CD4-positive, alpha-beta T cell treated with Interleukin-15 for 4 hours (primary cell): Measurements from ENCODE around the gene PRKN.
A peak's percentile ranks its signal among the peaks of the same experiment; 100 is the strongest.

Experiments
- DNase-seq: peaks from one replicate; pipeline ENCODE4 v3.0.0-alpha.2; 2020; ENCODE audit warnings: low spot score

The PRKN gene

DNA sequence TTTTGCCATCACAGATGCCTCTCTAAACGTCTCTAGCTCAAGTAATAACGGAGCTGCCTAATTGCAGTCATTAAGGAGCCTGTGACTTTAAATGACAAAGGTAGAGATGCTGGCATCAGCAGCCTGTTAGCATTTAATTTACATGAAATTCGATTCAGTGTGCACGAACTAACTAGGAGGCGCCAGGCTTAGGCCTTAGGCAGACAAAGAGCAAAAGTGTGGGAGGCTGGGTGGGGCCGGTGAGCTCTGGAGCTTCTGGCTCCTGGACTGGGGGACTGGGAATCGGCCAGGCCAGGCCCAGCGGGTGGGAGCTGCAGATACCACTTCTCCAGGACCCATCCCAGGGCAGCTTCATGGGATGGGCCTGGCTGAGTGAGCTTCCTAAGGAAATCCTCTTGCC is 1283.7 kb downstream of the PRKN start:
- no peak for DNase-seq

DNA sequence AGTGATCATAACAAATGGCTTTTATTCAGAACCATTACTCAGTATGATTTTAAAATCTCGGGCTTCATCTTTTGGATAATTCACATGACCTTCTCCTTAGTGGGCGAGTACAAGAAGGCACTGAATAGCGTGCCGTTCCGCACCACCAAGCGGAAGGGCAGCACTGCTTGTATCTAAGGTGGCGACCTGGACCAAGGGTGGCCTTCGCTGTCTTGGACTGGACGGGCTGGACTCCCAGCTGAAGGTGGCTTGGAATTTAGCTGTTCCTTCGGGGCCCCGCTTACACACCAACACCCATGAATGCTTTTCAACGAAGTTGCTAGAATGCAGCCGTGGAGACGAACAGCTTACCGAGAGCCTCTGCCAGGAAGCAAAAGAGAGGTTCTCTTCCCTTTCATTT is 1285.1 kb downstream of the PRKN start:
- no peak for DNase-seq

DNA sequence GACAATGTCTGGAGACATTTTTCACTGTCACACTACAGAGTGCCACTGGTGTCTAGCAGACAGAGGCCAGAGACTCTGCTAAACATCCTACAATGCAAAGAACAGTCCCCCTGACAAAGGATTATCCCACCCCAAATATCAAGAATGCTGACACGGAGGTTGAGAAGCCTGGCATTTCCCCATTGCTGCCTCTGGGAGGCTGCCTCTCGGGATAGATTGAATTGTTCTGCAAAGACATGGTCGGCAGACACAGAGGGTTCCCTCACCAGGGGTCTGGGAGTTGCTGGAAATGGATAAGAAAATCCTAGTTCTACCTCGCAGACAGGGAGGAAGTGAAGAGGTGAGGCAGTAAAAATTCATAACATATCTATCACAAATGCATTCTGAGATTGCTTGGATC is 1287.3 kb downstream of the PRKN start:
- no peak for DNase-seq

DNA sequence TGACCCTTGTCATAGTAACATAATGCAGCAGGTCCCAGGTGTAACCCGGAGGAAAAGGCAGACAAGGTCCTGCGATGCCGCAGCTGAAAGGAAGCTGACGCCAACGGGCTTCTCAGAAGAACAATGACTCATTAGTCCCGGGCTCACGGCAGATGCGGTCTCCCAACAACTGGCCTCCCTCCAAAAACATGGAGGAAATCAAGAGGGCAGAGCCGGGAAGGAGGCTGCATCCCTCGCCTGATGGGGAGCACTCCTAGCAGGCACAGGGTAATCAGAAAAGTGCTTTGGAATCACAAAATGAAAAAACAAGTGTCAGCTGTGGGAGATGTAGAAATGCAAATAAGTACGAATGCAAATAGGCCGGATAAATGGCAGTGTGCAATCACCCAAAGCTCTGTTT is 1288.5 kb downstream of the PRKN start:
- DNase-seq, result no peak

DNA sequence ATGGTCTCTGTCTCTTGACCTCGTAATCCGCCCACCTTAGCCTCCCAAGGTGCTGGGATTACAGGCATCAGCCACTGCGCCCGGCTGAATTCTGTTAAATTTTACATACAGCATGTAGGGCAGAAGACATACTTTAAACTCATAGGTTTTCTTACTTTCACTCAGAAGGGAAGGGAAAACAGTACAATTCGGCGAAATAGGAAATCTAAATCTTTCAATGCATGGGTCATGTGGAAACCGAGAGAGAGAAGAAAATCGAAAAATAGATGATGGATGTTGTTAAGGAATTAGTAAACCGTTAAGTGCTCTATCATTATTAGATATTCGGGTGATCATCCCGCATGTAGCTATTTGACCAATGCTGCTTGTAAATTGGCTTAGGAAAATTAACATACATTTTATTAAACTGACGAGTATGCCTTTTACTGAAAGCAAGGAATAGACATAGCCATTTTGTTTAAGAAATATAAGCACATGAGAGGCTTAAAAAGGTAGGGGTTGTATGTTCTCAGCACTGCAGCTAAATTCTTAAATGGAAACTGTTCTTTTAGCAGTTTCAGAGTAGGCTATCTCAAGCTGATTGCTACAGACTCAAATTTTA is 1289.0 kb downstream of the PRKN start:
- DNase-seq, result no peak

DNA sequence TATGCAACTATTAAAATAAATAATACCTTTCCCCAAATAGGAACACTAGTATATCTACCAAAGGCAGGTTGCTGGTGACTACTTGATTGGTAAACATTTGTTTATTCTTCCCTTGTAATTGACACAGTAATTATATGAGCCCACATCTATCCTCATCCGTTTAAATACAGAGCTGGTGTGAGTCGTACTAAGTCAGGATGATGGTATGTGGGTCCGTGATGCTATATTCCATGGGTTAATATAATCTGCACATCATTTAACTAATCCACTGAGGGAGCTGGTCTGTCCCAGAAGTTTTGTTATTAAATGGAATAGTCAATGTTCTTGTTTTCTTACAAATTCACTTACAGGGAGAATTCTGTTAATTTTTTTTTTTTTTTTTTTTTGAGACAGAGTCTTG is 1289.7 kb downstream of the PRKN start:
- no peak for DNase-seq

DNA sequence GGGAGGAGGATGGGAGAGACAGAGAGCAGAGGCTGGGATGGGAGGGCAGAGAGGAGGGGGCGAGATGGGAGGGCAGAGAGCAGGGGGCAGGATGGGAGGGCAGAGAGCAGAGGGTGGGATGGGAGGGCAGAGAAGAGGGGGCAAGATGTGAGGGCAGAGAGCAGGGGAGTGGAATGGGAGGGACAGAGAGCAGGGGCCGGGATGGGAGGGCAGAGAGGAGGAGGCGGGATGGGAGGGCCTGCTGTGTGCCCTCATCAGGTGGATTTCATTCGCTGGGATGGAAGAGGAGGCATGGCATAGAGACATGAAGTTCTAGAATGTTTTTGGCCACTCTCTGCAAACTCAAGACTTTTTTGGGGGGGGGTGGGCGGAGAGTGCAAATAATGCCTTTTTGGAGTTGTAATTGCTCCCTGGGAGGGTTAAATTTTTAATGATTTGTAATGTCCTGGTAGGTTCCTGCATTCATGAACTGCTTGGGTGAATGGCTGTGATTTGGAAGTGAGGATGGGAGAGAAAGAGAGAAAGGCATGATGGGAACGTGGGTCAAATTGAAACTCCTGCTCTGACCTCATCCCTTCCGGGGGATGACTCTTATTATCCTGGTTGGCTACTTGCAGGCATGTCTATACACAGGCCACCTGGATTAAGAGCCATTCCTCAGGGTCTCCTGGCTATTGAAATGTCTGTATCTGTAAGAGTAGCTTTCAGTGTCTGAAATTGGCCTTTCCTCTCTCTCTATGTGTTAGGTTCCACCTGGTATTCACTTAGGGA is 1291.3 kb downstream of the PRKN start:
- no peak for DNase-seq

DNA sequence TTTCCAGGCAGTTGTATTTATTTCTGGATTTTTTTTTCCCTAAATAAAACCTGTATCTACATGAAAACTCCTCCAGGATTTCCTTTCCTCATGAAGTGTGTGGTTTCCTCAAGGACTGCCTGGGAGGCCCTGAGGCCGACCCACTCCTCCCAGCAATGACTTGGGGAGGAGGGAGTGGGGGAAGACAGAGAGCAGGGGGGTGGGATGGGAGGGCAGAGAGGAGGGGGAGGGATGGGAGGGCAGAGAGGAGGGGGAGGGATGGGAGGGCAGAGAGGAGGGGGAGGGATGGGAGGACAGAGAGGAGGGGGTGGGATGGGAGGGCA is 1291.9 kb downstream of the PRKN start:
- no peak for DNase-seq

DNA sequence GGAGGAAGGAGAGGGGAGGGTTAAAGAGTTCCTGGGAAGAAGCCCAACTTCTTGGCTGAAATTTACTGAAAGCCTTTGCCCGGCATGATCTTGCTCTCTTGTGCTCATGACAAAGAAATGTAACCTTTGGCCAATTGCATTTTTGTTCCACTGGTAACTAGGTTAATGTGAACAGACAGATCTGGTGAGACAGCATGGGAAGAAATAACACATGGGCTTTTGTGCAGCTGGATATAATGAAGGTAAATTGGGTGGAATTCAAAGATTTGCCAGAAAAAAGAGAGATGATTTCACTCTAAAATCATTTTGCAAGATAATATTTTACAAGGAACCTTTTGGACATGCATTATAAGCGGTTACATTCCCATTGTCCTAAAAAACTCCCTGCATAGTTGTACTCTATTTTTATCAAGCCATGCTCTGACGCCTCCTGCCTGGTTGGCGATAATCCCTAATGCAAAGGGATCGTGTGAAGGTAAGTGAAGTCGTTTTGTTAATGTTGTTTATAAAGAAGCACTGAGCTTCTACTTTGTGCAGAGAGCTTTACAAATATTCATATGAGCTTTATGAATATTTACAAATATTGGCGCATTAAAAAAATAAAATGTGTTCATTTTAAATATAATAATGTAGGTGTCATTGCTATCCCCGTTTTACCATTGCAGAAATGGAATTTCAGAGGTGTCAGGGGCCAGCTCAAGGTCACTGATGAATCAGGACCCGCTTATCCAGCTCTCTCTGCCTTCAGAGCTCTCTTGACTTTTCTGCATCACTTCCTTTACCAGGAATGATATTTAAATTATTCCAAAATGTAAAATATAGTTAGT is 1292.4 kb downstream of the PRKN start:
- no peak for DNase-seq

DNA sequence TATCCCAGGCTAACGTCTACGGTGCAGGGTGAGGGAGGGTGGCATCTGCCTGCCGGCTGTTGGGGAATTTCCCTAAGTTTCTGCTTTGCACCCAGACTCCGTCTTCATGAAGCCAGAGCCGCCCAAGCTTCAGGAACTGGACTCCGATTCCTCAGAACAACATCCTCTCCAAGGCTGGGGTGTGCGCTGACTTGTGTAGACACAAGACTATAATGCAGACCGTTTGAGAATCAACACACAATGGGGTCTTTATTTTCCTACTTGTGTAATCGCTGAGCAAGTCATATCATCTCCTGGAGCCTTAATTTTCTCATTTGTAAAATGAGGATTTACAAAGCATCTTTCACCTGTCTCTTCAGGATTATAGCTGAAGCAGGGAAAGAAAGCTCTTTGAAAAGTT is 1293.2 kb downstream of the PRKN start:
- no peak for DNase-seq

DNA sequence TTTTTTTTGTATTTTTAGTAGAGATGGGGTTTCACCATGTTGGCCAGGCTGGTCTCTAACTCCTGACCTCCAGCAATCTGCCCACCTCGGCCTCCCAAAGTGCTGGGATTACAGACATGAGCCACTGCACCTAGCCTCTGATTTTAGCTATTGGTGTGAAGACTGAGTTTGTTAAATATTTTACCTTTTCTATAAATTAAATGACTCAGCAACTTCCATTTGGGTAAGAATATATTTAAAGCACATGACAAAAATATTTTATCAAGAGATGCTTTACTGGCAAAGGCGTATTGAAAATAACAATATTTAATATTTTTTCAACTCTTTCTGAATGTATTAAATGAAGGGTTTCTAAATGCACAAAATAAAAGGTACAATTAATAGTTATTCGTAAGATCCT is 1295.0 kb downstream of the PRKN start:
- DNase-seq, result no peak

DNA sequence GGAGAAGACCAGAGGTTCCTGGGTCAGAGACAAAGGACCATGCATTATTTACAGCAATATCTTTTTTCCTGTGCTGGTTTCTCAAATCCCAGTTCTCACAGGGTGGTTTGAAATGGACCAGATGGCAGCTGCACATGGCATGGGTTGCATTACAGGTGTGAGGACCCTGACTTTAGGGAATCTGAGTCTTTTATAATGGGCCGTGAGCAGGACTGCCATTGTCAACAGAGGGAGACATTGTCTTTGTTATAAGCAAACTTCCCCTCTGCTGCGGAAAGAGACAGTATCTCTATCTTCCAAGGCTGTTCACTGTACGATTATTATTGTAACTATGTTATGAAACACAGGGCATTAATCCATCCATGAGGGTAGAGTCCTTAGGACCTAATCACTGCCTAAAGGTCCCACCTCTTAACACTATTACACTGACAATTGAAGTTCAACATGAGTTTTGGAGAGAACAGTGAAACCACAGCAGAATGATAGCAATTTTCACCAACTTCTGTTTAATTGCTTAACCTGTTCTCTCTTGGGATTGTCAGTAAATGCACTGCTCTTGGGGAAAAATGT is 1297.6 kb downstream of the PRKN start:
- no peak for DNase-seq

DNA sequence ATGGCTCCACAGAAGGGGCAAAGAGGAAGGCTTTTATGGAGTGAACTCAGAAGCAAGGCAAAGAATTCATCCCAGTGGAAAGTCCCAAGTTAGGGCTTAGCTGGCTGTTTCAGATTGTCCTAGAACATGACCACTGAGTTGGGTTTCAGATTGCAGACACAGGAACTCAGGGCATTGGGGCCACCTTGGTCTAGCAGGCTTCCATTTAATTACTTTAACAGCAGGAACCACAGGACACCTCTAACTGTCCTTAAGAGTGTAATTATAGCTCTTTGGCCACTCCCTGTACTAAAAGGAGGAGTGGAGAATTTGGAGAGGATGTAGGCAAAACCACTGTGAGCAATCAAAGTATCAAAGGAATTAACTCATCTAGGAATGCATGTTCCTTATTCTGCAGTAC is 1303.1 kb downstream of the PRKN start:
- no peak for DNase-seq

DNA sequence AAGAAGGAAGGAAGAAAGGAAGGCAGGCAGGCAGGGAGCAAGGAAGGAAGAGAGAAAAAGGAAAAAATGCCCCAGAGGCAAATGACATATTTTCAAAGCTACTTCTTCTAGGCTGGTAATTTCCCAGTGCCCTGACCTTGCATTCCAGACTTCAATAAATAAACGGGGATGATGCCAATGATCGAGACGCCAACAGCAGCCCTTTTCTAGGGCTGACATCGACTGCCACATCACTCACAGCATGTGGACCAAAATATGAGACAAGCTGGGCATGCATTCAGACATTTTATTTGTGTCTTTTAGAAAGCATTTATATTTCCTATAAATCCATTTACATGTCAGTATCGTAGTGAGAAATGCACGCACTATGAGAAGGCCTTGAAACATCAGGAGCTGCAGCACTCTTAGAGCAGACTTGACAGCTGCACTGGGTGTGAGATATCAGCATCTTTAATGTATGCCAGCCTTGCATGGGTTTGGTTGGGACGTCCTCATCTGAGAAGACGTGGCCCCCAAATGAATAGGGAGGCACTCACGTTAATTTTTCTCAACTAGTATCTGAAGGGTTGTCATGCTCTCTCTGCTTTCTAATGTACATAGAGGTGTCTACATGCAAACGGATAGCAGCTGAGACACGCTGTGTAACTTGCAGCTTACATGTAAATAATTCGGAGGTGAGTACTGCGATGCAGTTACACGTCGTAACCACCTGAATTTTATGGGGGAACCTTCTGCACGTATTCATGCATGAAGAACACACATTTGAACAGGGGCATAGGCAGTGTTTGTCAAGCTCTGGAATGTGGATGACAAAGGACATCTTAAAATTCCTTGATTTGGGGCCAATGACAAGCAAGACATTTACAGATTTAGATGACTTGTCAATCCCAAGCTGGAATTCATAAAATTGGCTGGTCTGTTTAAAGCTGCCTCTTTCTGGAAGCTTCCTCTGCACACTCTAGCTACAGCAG is 1304.6 kb downstream of the PRKN start:
- no peak for DNase-seq

DNA sequence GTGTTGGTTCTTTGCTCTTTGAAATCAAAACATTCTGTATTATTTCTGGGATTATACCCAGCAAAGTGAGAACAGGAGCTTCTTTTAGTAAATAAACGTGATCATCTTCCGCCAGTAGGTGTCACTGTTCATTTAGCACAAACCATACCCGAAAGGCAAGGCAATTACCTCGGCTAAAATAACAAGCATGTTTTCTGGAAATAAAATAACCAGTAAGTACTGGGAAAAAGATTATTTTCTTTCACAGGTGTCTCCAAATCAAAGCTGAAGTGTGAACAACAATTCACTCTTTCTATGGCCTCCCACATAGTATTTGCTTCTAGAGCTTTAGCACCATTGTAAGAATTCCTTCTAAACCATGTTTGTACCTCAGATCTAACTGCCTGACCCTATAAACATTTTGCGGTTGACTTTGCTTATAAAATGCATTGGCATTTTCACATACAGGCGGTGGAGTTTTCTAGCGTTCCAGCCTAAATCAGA is 1309.1 kb downstream of the PRKN start:
- DNase-seq, result peak; percentile 43

DNA sequence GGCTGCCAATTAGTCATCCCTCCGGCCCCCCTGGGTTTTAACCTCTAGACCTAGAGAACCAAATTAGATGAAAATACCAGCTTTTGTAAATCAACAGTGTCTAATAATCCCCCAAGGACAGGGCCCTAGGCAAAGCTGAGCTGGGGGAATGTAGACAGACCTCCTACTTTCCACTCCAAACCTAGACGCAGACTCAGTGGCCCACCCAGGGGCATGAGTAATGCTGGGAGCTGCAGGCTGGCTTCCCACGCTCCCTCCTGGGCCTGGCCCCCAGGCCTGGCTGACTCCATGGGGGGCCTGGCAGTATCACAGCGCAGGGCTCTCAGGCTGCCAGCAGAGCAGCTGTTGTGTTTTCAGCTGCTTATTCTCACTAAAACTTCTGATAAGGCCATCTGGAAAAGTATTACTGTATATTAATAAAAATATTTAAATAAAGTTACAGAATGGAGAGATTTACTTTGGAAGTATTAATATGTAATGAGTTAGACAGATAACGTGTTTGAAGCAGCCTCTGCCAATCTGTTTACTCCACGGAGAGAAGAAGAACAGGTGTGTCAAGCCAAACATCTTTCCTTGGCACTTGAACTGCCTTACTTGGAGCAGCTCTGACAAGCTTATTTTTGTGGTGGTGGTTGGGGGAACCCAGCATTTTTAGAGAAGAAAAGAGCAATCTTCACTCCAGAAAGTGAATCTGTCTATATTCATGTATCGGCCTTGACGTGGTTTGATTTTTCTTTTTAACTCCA is 1309.7 kb downstream of the PRKN start:
- no peak for DNase-seq

DNA sequence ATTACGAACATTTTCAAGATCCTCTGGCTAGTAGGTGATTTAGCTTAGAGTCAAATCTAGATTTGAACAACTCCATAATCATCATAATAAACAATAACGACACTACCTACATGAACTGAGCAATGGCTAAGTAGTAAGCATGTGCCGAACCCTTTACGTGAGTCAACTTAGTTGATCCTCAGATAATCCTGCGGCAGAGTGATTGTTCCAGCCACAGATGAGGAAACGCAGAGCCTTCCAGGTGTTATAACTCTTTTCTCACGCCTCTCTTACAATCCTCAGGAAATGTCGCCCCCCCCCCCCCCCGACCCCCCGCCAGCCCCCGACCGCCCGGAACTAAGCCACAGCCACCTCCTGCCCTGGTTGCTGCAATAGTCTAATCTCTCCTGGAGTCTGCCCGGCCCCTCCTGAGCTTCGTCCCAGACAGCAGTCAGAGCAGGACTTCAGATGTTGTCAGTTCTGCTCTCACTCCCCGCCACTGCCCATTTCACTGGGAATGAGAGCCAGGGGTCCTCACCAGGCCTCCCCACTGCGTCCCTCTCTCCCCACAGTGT is 1312.2 kb downstream of the PRKN start:
- DNase-seq, result no peak

DNA sequence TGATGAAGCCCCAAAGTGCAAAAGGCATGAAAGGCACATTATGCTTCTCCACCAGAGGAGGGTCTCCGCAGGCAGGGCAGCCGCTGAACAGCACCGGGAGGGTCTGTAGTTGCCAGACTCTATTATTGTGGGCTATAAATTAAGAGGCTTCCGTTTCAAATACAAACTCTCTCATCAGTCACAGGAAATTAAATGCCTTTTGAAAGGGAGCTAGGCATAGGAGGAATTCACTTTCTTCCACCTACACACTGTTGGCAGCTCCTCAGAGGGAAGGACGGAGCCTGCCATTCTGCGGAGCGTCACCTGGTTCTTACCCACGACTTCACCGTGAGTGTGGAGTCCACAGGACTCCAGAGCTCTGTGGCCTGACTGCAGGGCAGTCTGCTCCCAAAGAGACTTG is 1312.9 kb downstream of the PRKN start:
- no peak for DNase-seq

DNA sequence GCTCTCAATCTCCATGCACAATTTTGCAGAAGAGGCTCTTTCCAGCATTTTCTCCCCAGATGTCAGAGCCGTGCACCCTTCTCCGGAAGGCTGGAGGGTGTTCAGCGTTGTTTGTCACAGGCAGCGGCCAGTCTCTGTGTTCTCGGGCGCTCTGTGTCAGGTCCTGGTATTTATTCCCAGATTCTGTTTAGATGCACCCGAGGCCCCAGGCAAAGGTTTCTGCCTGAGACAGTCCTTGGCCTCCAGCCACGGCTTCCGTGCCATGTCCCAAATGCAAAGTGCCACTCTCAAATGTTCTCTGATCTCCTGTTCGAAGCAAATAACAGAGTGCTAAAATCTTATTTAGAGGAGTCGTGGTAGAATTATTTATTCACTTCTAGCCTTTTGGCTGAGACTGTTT is 1313.4 kb downstream of the PRKN start:
- DNase-seq, result no peak

DNA sequence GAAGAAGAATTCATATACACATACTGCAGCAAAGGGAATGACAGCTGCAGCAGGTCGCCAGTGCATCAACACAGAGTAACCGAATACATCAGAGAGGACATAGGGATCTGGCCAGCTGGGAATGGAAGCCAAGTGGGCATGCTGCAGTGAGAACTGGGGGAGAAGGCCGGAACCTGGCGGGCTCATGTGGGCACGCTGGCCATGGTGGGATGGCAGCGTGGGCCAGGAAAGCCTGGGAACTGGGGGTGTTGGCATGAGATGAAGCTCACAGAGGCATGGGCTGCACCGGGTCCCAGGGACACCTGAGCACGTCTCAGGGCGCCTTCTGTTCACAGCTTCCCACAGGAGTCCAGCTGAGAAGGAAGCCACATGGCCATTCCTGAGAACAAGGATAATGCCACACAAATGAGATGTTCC is 1314.2 kb downstream of the PRKN start:
- no peak for DNase-seq

DNA sequence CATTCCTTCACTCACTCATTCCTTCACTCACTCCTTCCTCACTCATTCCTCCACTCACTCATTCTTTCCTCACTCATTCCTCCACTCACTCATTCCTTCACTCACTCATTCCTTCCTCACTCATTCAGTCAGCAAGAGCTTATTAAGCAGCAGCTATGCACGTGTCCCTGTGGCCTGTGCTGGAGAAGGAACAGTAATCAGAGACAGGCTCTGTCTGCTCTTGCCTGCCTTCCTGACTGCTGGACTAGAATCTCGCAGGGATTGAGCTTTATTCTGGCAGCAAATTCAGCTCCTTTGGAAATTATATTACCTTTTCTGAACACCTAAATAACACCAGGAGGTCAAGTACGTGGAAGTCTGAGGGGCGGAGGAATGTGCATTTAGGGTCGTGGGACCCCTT is 1314.8 kb downstream of the PRKN start:
- no peak for DNase-seq
